T-helper 2 cell (primary cell): ENCODE data around the gene SFXN5.
A peak's percentile ranks its signal among the peaks of the same experiment; 100 is the strongest.

ENCODE experiments used
- DNase-seq, 5 experiments: peaks; one replicate each; pipeline versions ENCODE4 v3.0.0 to v3.0.0-alpha.2; 2012 to 2022

Gene SFXN5

DNA sequence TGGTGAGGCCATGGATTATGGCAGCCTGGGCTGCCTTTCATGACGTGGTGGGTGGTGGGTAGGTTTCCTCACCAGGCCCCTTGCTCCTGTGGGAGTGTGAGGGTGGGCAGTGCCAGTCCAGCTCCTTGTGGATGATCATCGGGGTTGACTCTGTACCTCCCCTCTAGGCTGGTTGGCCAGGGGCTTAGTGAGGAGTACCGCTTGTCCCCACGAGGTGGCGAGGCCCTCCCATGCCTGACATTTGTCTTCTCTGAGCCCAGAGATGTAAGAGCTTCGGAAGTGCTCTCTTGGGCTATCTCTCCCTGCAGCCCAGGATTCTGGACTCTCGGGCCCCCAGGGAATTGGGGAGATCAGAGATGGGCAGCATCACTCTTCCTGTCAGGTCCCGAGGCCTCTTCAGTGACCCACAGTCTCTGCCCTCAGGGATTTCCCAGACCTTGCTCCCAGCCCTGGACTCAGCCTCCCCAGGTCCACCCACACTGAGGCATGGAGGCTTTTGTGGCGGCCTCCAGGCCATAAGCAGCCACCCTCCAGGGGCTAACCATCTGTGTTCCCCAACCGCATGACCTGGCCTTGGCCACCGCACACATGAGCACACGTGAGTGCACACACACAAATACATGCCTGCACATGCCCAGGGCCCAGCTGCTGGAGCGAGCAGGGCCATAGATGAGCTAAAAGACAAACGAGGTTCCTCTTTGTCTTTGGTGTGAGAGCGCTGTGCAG, 177.8 kb downstream of the SFXN5 start:
- DNase-seq: peak in 1 of 5 experiments; percentile 54

DNA sequence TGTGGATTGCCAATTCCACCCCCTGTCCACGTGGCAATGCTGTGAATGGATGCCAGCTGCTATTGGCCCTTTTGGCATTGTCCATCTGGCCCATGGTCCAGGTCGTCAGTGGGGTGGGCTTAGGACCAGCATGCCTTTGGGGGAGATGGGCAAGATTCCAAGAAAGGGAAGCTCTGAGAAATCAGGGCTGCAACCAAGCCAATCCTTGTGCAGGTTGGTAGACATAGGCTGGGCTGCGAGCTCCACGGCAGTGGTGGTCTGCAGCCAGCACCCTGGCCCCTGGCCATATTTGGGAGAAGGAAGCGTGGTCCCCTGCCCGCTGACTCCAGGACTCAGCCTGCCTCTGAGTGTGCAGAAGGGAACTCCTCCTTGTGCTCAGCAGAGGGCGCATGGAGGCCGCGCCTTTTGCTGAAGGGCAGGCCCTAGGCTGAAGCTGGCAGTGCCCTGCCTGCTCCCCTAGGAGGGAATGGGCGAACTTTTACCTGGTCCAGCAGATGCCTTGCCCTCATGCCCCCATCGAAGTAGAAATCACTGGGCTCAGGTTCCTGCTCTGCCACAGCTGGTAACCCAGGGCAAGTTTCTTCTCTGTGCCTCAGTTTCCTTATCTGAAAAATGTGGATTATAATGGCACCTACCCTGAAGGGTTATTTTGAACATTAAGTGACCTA, 178.9 kb downstream of the SFXN5 start:
- DNase-seq: peak in 3 of 5 experiments; percentile 15 to 69 (median 39)
